GM12875 (cell line): Measurements from ENCODE around the gene ATP8B2.
A peak's percentile ranks its signal among the peaks of the same experiment; 100 is the strongest.
"Not testable (repeated sequence)": the region's sequence is repeated elsewhere in the genome, so short reads cannot be mapped to it uniquely, and the experiment has no call there.

Experiments
- H3K4me3 ChIP-seq: one replicate; pipeline ENCODE4 v1.5.1; 2011; ENCODE audit warnings: low read depth, low read length, control low read depth
- TF ChIP-seq, protein P1 (sequence below): IDR thresholded peaks from 2 replicates; pipeline ENCODE4 v1.5.1; 2011; ENCODE audit warnings: low read depth, mild to moderate bottlenecking, control low read depth, inconsistent platforms, low read length, moderate library complexity, borderline replicate concordance; ENCODE audit not compliant: insufficient read depth

Gene ATP8B2

DNA sequence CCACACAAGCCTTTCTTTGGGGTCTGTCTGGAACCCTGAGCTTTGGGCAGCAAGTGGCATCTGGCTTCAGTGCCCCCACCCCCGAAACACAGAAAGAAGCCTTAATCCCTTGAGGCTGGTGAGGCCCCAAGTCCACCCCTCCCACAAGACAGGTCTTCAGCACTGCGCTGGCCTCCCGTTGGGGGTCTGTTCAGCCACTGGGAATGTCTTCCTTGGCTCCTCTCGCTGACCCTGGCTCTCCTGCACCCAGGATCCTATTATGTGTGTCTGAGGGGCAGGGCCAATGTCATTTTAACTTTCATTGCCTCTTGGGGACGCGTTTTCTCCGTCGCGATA lies 26.9 kb downstream of the ATP8B2 start:
- H3K4me3 ChIP-seq: no peak overlapping the region
- TF ChIP-seq, protein P1, sequence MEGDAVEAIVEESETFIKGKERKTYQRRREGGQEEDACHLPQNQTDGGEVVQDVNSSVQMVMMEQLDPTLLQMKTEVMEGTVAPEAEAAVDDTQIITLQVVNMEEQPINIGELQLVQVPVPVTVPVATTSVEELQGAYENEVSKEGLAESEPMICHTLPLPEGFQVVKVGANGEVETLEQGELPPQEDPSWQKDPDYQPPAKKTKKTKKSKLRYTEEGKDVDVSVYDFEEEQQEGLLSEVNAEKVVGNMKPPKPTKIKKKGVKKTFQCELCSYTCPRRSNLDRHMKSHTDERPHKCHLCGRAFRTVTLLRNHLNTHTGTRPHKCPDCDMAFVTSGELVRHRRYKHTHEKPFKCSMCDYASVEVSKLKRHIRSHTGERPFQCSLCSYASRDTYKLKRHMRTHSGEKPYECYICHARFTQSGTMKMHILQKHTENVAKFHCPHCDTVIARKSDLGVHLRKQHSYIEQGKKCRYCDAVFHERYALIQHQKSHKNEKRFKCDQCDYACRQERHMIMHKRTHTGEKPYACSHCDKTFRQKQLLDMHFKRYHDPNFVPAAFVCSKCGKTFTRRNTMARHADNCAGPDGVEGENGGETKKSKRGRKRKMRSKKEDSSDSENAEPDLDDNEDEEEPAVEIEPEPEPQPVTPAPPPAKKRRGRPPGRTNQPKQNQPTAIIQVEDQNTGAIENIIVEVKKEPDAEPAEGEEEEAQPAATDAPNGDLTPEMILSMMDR: no peak

DNA sequence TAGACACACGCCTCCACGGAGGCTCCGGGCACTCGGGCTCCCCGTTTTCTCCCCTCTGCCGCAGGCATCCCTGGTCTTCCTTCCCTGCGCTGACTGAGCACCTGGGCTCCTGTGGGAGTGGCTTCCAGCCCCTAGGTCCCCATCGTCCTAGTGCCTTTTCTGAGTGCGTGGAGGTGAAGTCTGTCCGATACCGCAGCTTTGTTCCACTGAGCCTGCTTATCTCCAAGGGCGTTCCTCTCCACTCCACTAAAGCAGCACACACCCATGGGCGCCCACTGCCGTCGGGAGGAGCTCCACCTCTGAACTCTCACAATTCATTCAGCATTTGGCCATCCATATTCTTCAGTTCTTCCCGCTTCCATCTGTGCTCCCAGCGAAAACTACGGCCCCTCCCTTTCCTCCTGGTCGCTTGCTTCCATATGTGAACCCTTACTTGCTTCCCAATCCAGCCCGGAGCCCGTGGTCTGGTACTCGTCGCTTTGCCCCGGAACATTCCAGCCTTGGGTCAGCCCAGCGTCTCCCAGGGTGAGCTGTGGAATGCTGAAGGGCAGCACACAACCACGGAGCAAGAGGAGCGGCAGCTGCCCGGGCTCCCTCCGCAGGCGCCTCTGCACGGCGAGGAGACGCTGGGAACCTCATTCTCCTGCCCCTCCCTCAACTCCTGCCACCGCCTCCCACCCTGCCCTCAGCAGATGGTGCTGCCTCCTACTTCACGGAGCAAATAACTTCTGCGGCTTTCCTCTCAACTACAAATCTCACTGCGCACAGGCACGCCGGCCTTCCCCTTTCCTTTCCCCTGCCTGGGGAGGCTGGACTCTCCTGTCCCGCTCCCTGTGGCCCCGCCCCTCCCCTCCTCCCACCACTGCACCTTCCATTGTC lies 27.5 kb downstream of the ATP8B2 start:
- TF ChIP-seq, protein P1: 0 out of 2 replicates have a peak, but pooled peaks have one; percentile 4
- H3K4me3 ChIP-seq: peak overlapping the region; percentile 32

DNA sequence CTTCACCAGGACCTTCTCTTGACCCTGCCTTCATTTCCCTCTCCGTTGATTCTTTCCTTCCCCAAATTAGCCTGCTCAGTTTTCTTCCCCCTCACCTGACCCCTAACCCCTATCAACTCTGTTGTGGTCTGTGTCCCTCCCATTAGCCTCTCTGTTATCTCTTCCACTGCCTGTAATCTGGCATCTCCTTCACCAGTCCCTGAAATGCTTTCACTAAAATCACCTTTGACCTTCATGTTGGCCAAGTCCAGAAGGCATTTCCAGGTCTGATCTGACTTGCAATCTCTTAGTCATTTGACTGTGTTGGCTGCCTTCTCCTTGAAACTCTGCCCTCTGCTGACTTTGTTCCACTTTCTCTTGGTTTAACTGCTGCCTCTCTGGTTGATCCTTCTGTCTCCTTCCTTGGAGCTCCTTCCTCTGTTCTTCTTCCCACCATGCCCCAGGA lies 28.2 kb downstream of the ATP8B2 start:
- H3K4me3 ChIP-seq: no peak overlapping the region
- TF ChIP-seq, protein P1: peak; percentile 25; the same call in 1 of the 2 replicates

DNA sequence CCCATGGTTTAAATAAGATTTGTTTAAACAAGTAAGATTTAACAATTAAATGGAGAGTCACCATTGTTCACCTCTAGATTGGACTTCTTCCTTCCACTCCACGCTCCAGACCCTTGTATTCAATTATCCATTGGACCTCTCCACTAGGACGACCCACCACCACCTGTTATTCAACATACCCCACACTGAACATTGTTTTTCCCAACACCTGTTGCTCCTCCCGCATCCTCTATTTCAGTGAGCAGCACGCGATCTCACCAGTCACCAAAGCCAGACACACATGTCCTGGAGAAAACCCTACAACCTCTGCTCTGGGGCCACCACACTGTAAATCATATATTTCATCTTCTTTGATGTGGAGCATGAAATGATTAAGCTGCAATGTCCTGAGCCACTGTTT lies 28.6 kb downstream of the ATP8B2 start:
- no peak overlapping the region for H3K4me3 ChIP-seq
- TF ChIP-seq, protein P1: no peak

DNA sequence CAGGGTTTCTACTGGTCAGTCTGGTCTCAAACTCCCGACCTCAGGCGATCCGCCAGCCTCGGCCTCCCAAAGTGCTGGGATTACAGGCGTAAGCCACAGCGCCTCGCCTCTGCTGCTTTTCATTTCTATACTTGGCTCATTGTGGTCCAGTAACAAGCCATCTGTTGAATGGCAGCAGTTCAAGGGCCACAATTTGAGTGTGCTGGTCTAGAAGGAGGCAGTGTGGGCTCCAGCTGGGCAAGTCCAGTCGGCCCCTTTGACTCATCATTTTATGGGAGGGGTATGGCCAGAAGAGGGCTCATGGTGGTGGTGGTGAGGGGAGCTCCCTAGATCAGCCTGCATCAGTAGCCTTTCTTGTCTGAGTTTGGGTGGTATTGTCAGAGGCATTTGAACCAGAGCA lies 33.2 kb downstream of the ATP8B2 start:
- no peak overlapping the region for H3K4me3 ChIP-seq
- TF ChIP-seq, protein P1: no peak

DNA sequence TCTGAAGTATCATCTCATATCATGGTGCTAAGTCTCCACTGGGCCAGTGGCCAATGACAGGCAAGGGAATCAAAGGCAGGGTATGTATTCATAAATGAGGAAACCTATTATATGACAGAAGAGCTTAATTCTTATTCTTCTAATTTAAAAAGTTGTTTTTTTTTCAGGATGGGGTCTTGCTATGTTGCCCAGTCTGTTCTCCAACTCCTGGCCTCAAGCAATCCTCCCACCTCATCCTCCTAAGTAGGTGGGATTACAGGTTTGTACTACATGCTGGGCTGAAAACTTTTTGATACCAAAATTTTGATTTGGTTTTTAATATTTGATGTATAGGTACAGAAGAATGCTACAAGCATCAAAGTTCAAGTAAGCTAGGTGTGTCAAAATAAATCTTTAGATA lies 35.0 kb downstream of the ATP8B2 start:
- H3K4me3 ChIP-seq: no peak overlapping the region
- TF ChIP-seq, protein P1: no peak

DNA sequence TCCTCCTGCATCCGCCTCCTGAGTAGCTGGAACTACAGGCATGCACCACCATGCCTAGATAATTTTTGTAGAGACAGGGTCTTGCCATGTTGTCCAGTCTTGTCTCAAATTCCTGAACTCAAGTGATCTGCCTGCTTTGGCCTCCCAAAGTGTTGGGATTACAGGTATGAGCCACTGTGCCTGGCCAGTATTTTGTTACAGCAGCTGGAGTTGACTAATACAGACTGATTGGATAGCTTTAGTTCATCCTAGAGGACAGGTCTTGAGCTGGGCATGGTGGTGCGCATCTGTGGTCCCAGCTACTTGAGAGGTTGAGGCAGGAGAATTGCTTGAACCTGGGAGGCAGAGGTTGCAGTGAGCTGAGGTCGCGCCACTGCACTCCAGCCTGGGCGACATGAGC lies 35.6 kb downstream of the ATP8B2 start:
- H3K4me3 ChIP-seq: not testable (repeated sequence)

DNA sequence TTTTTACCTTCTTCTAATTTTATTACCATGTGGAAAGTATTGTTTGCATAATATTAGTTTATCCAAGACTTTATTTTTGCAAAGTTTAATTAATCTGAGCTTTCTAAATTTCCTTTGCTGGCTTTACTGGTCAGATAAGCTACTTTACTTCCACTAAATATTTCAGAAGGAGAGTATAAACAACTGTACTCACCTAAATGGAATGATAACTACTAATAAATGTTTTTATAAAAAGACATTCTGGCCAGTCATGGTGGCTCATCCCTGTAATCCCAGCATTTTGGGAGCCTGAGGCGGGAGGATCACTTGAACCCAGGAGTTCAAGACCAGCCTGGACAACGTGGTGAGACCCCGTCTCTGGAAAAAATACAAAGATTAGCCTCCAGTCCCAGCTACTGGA lies 36.0 kb downstream of the ATP8B2 start:
- TF ChIP-seq, protein P1: no peak
- no peak overlapping the region for H3K4me3 ChIP-seq
